Measurements from ENCODE around the gene SETD5.

SETD5 gene, protein sequence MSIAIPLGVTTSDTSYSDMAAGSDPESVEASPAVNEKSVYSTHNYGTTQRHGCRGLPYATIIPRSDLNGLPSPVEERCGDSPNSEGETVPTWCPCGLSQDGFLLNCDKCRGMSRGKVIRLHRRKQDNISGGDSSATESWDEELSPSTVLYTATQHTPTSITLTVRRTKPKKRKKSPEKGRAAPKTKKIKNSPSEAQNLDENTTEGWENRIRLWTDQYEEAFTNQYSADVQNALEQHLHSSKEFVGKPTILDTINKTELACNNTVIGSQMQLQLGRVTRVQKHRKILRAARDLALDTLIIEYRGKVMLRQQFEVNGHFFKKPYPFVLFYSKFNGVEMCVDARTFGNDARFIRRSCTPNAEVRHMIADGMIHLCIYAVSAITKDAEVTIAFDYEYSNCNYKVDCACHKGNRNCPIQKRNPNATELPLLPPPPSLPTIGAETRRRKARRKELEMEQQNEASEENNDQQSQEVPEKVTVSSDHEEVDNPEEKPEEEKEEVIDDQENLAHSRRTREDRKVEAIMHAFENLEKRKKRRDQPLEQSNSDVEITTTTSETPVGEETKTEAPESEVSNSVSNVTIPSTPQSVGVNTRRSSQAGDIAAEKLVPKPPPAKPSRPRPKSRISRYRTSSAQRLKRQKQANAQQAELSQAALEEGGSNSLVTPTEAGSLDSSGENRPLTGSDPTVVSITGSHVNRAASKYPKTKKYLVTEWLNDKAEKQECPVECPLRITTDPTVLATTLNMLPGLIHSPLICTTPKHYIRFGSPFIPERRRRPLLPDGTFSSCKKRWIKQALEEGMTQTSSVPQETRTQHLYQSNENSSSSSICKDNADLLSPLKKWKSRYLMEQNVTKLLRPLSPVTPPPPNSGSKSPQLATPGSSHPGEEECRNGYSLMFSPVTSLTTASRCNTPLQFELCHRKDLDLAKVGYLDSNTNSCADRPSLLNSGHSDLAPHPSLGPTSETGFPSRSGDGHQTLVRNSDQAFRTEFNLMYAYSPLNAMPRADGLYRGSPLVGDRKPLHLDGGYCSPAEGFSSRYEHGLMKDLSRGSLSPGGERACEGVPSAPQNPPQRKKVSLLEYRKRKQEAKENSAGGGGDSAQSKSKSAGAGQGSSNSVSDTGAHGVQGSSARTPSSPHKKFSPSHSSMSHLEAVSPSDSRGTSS (N-terminal part only)

DNA sequence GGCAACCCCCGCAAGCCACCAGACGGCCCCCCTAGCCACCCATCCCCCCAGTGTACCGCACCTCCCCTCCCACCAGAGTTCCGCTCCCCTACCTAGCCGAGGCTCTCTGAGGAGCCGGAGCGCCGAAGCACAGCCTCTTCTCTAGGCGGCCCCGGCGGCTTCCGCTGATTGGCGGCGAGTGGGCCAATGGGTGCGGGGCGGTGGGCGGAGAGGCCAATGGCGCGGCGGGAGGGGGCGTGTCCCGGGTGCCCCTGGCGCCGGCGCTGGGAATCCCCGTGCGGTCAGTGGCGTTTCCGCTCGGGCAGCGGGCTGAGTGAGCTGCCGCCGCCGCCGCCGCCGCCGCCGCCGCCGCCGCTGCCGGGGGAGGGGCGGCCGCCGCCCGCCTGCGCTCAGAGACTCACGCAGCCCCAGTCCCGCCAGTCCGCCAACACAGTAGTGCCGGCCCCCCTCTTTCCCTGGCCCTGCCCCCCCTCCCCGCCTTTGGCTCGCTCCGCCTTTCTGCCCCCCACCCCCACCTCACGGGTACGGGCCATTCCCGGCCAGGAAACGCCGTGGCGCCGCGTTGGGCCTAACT, at the start of gene SETD5:
Gene SETD5, plus strand, starts transcription at position 284 of the 574 bp plus-strand sequence. CDS start 31,324 bp downstream, outside the sequence.
- DNase-seq = no peak

DNA sequence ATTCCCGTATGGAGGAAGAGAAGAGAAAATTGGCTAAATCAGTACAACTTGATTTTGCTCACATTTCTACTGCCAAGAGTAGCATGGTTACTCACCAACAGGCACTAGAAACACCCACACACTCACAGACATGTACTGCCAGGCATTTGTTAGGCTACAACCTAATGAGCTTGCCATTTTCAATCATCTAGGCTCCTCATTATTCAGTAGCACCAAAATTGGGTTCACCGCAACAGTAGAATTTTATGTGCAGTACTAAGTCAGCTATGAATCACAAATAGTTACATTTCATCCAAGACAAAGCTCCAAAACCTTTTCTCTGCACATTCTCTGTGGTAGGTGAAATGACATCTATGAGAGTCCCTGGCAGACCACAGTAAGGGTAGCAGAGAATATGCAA, 49.5 kb upstream of the SETD5 start:
- DNase-seq = no peak

DNA sequence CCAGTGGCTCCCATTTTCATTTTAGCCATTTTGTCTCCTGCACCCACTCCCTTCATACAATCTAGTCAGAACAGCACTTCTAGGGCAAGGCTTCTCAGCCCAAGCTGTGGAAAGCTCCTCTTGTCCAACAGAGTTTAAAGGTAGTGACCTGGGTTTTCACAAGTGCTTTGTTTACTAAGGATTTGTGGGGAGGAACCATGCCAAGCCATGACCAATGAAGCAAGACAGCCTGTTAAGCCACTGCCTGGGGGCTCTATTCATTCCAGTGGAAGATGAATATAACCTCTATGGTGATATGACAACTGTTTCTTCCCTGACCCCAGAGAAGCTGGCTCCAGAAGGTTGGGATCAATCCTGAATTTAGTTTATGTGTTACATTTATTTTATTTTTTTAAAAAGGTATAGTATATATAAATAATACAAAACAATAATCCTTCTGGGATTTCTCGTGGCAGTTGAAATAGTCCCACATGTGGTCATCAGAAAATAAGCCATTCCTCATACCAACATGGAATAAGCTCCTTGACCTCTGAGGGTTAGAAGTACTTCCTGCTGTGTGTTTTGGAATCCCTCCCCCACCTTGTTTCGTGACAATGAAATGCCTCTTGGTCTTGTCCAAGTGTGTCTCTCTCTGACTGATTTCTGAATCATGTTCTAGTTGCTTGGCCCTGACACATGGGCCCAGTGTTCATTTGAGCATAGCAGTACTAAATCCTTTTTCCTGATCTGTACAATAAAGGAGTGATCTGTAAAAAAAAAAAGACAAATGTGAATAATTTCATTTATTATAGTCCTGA, 47.9 kb upstream of the SETD5 start:
- no peak for DNase-seq

DNA sequence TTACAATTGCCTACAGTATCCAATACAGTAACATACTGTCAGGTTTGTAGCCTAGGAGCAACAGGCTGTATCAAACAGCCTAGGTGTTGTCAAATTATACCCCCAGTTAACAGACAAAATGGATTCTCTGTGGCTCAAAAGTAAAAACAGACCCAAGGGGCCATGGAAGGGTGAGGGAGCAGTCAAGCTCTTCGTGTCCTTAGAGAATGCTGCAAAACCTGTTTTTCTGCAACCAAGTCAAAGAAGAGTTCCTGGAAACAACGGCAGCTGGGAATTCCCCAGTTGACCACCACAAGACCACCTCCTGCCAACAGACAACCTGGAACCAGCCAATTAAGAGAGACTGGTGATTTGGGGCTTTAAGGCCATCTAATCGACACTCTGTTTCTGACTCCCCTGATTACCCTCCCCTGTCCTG, 45.7 kb upstream of the SETD5 start:
- no peak for DNase-seq

DNA sequence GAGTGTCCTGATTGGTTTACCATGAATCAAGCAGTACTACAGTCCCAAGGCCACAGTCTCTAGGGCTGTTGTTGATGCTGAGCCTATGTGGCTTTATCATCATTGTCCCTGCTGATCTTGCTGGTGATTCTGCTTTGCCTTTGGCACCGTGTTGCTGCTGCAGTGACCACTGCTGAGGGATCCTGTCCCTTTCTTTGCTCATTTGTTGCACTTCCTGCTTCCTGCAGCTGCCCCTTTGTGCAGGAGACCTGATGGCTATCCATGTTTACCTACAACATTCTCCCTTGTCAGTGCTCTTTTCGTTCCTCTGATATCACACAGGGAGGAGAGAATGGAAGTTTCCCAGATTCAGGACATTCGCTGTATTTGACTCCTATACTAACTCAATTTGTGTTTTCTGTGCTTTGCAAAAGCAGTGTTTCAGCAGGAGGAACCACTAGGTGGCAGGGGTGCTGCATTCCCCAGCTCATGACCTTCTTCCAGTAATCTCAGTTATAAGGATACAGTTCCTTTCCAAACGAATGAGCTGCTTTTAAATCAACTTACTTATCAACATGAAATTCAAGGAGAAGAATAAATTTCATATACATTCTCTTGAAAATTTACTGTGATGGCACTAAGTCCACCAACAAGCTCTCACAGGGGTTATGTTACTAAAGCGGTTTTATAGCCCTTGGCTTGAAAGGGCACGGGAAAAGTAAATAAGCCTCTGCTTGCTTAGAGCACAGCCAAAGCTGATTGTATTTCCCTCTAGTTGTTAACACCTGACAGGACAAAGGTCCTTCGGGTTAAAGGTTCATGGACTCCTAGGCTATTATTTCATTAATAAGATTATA, 44.3 kb upstream of the SETD5 start:
- no peak for DNase-seq

DNA sequence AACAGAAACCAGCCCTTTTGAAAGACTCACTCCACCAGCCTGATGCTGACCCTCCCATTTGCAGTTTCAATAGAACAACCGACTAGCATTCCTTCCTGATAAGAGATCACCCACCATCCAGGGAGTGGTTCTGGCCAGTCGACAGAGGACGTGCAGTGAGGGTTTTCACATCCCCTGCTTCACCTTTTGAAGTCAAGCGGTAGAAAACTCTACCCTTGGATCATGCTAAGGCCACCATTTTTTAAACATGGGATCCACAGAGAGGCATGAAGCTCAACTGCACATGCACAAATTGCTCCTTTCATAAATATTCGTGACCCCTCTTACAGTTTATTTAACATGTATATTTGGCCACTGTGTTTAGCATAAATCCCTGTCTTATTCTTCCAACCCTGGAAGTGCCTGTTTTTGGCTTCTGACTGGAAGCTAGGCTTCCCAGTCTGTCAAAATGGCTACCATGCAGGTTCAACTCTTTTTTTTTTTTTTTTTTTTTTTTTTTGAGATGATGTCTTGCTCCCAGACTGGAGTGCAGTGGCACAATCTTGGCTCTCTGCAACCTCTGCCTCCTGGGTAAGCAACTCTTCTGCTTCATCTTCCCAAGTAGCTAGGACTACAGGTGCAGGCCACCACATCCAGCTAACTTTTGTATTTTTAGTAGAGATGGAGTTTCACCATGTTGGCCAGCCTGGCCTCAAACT, 35.6 kb upstream of the SETD5 start:
- DNase-seq = no peak

DNA sequence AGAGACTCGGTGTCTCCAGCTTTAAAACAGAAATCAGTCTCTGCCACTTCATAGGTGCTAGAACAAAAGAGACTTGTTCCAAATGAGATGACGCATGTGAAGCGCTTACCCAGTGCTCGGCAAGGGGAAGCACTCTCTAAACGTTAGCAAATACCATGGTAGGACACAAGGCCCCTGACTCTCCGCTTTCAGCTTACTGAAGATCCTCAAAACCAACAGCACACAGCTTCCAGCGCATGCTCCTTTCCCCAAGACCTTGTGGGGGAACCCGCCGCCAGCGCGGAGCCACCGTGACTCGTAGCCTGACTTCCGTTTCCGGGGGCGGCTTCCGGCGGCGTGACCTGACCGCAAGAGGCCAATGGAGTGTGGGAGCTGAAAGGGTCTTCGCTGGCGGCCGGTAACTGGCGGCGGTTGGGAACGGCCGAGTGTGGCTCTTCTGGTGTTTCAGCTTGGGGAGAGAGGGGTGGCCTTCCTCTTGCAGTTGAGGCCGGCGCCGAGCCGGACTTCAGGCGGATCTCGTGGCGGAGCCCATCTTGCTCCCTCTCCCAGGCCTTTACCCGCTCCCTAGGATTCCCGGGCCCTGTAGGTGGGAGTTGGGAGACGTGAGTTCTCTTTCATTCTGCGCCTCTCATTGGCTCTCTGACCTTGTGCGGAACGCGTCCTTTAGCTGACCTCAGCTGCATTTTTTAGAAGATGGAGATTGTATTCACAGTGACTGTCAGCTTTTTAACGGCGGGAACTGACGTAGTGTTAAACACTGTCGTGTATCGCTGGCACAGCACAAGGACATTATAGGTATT, 34.5 kb upstream of the SETD5 start, which contains the start of gene THUMPD3:
Gene THUMPD3, plus strand, starts transcription at position 324 of the 800 bp plus-strand sequence. CDS start 2,015 bp downstream, outside the sequence.
- DNase-seq = no peak

DNA sequence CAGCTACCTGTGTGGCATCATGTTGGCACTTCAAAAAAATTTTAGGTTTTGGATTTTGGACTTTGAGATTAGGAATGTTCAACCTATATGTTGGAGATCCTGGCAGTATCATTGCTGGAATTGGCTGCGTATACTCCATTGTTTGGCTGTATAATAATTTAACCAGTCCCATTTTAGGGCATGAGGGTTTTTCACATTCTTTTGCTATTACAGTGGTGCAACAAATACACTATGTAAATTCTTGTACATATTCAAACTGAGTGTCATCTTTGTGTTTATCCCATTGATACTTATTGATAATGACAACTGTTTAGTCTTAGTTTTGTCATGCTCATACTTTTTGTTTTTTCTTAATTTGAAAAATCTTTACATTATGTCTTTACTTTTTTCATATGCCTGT, 27.9 kb upstream of the SETD5 start:
- no peak for DNase-seq

DNA sequence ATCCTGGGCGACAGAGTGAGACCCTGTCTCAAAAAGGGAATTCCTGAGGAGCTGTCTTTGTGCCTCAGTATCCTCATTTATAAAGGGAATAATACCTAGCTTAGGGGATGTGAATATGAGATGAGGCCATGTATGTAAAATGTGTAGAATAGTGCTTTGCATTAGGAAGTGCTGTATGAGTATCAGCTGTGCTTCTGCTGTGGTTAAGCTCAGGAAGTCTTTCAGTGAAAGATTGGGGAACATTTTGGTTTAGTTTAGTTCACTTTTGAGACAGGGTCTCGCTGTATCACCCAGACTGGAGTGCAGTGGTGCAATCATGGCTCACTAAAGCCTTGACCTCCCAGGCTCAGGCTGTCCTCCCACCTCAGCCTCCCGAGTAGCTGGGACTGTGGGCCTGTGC, 23.9 kb upstream of the SETD5 start:
- no peak for DNase-seq

DNA sequence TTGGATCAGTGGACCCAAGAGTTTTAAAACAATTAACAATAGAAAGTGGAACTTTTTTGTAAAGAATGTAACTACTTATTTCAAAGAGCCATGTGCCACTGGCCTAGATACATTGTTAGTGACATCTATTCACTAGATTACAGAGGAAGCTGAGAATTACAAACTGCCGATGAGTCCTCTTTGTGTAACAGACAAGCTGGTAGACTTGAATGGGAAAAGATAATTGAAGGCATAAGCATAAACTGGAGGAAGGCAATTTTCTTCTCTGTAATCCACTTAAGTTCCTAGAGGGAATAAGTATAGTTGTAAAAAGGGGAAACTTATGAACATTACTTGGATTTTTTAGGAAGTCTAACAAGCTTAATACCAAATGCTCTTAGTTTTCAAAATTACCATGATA, 19.4 kb upstream of the SETD5 start:
- no peak for DNase-seq

DNA sequence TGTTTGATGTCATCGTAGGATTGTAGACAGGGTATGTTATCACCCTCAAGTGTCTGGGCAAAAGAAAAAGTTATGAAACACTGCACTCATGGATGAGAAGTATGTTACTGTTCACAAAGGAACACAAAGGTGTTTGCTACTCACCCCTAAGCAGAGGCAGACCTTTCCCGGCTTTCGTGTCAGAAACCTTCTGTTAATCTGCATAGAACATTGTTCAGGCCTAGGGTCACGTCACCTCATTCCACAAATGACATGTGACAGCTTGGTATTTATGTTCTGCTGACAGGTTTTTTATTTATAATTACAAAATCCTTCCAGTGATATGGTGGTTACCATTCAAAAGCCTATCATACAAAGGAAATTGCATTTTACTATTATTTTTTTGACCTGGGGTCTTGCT, 18.1 kb upstream of the SETD5 start:
- DNase-seq = no peak

DNA sequence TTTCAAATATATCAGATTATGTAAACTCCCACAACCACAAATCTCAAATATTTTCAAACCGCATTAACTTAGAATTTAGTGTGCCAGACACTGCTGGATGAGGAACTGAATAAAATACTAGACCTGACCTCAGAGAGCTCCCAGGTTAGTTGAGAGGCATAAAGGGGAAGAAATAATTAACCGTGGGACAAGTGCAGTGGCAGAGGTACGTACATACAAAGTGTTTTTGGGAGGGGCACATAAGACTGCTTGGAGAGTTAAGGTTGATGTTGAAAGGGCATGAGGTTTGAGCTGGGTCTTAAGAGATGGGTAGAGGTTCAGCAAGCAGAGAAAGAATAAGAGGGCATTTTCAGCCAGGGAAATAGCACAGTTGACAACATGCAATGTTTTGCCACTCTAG, 17.4 kb upstream of the SETD5 start:
- DNase-seq = no peak

DNA sequence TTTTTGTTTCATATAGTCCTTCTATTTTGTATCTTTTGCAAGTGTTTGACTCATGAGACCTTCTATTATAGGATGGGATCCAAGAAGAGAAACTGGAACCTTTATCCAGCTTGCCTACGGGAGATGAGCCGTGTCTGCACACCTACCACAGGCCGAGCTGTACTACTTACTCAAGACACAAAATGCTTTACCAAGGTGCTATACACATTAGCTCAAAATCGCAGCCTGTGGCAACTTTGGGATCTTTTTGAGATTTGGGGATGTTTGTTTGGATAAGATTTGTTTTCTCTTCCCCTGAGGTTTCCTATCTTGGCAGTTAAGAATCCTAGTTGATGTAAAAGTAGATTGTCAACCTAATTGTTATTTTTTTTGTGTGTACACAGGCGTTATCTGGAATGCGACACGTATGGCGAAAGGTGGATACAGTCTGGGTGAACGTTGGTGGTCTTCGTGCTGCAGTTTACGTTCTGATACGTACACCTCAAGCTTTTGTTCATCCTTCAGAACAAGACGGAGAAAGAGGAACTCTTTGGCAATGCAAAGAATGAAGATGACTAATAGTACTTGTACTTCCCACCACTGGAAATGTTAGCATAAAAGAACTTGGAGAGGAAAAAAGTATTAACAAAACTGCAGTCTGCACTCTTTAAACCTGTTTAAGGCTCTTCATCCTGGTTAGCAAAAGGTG, 13.1 kb upstream of the SETD5 start:
- DNase-seq = no peak

DNA sequence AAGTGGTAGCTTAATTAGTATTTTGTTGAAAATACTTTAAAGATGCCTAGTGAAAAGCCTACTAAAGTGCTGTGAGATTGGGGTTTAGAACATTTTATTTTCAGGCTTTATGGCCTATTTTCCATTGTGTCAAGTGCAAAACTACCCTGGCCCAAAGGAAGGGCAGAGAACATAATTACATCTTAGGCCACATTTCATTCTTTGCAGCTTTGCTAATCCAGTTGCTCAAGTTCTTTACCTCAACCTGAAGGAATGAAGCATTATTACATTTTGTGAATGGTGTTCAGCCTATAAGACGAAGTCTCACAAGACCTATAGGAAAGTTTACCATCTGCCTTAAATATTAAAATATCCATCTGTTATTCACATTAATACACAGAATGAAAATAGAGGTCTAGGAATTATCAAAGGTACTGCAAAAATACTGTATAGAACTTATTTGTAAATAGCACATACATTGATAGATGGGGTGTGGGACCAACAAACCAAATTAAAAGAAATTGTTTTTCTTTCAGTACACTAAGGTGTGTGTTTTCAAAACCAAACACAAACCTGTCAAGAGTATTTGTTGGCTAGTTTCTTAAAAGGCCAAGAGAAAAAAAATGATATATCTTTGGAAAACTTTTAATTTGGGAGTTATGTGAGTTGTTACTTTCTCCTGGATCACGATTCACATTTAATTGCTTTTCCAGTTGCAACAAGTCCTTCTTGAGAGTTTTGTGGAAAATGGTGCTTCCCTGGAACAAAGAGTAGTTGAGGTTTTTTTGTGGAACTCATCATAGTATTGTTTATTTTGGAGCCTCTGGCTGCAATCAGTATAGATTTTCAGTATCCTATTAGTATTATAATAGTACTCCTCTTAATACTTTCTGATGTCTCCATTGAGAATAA, 12.0 kb upstream of the SETD5 start:
- no peak for DNase-seq

DNA sequence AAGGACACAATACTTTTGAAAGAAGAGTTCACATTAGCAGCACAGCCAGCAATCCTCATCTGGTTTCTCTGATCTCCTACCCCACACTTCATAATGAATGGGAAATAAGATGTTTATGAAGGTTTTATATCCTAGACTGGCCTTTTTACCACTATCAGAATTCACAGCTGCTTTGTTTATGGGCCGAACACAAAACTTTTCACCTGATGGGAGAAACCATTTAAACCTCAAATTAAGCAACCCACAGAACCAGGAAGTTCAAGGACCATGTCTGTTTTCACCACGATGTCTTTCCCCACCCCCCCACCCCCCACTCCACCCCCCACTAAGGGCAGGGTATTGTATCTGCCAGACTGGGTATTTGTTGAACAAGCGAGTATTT, 11.3 kb upstream of the SETD5 start:
- DNase-seq = no peak

DNA sequence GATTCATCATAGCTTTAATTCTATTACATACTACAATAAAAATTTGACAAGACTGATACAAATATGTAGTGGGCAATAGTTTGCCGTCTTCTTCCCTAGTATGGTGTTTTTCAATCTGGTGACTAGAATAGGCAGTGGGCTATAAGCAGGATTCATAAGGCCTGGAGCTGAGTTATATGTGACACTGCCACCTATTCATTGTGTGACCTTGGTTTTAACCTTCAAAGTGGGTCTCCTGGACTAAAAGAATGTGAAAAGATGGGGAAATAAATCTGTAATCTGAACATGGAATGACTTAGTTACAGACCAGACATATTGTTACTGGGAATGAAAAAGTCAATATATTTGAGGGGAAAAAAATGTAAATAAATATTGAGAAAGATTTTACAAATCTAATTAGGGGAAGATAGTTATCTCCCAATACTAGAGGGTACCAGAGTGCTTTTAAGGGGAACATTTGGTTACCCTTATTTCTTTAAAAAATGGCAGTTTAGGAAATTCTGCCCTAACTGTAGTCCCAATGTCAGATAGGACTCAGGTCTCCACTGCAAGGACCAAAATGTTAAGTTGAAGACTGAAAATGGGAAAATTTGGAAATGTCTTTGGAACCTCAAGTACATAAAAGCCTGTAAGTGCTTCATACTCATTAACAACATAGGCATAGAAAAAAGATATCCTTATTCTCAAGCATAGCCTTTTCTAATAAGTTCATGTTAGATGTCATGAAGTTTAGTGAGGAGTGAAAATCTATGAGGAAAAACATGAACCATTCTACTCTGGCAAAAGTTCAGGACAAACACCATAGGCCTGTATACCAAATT, 10.7 kb upstream of the SETD5 start:
- no peak for DNase-seq

DNA sequence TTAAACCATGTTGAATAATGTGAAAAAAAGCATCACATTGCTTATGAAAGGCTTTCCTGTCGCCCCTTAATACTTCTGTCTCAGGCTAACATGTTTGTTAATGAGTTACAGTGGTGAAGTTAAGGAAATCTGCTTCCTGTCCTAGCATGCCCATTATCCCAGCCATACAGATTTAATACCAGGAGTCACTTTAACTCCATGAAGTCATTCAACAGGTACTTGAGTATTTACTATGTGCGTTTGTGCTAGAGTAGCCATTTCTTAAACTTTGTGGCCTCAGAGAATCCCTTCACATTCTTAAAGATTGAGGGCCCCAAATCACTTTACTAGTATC, 10.1 kb upstream of the SETD5 start:
- DNase-seq = no peak

All from NCI-H2081 treated with DMSO at 0.1 percent for 48 hours (cell line).